K562 (cell line): Measurements from ENCODE around the gene KCNAB2. TPM values are rescaled to one million over a fixed set of nuclear protein-coding genes. Genes with fewer than 3 reads are reported as not detected.

Source experiments
- ATAC-seq: fragments of 200-7000 bp; cut with Tn5 transposase; 3 replicates; pipeline ENCODE4 v1.9.1; 2020; ENCODE audit warnings: moderate library complexity
- BruUV-seq: library from RNA; stranded (reverse); fragments of 400-500 nt; replicated peaks from 2 replicates; lab custom pipeline; 2021; lab: Mats Ljungman, UMichigan
- CTCF ChIA-PET: fragments of 300-600 bp; formaldehyde crosslinking; extraction: SDS; loops from one replicate; lab custom pipeline; 2021; ENCODE audit warnings: low intra/inter-chr PET ratio; lab: Yijun Ruan, JAX
- POLR2A ChIA-PET: fragments of 300-600, 350-650 bp; sonication (Branson Sonifier 250); formaldehyde crosslinking; extraction: SDS; loops from one replicate; lab custom pipeline; 2021; ENCODE audit warnings: antibody characterized with exemption, inconsistent platforms; lab: Yijun Ruan, JAX
- DNase-seq, 4 experiments: peaks; one replicate each; pipeline versions ENCODE4 v3.0.0 to v3.0.0-alpha.2; 2011 to 2018; ENCODE audit warnings: low spot score in 3 of 4, mixed read lengths in 3 of 4; ENCODE audit errors: extremely low read depth in 1 of 4
- FAIRE-seq: peaks from 2 replicates; lab custom pipeline; 2011; peaks lifted over from hg19 to GRCh38; lab: Jason Lieb, UNC
- H2AFZ ChIP-seq: 2 replicates; pipeline ENCODE4 v1.6.0; 2011; ENCODE audit warnings: low read depth, low read length, control low read depth, inconsistent platforms
- H3K27ac ChIP-seq: fragments of 200-600 bp; 3 replicates; pipeline ENCODE4 v1.8.0; 2011; ENCODE audit warnings: low read depth, mild to moderate bottlenecking, control low read depth, inconsistent platforms, low read length, moderate library complexity, mixed read lengths; ENCODE audit errors: extremely low read depth
- H3K27me3 ChIP-seq, 2 experiments: fragments of 300-600 bp in 1 of 2; 2 replicates in 1 of 2; 3 replicates in 1 of 2; pipeline versions ENCODE4 v1.6.0 to v1.8.0; 2011; ENCODE audit warnings: inconsistent platforms in 2 of 2, low read length in 2 of 2, mild to moderate bottlenecking in 1 of 2, mixed read lengths in 1 of 2, moderate library complexity in 1 of 2; ENCODE audit not compliant: control insufficient read depth in 2 of 2, insufficient read depth in 2 of 2
- H3K36me3 ChIP-seq: fragments of 300-600 bp; 3 replicates; pipeline ENCODE4 v1.8.0; 2011; ENCODE audit warnings: mild to moderate bottlenecking, low read length, inconsistent platforms; ENCODE audit not compliant: control insufficient read depth, insufficient read depth
- H3K4me1 ChIP-seq, 2 experiments: fragments of 200-600 bp in 1 of 2; replicated peaks in 1 of 2; 2 replicates in 1 of 2; 3 replicates in 1 of 2; pipeline versions ENCODE4 v1.5.1 to v1.8.0; 2011; ENCODE audit warnings: inconsistent platforms in 2 of 2, low read length in 2 of 2, mild to moderate bottlenecking in 1 of 2, mixed read lengths in 1 of 2, moderate library complexity in 1 of 2; ENCODE audit not compliant: control insufficient read depth in 2 of 2, insufficient read depth in 2 of 2
- H3K4me2 ChIP-seq: 2 replicates; pipeline ENCODE4 v1.6.1; 2011; ENCODE audit warnings: low read length, control low read depth, inconsistent platforms, mixed read lengths; ENCODE audit not compliant: insufficient read depth
- H3K4me3 ChIP-seq: fragments of 200-600 bp; sonication (generic), shearing (Covaris generic); 2 replicates; pipeline ENCODE4 v1.5.1; 2016; ENCODE audit warnings: control low read depth, inconsistent platforms
- H3K79me2 ChIP-seq: fragments of 200-600 bp; 3 replicates; pipeline ENCODE4 v1.8.0; 2011; ENCODE audit warnings: low read length, inconsistent platforms; ENCODE audit not compliant: control insufficient read depth, insufficient read depth
- H3K9ac ChIP-seq, 2 experiments: 2 replicates each; pipeline versions ENCODE4 v1.6.0 to v1.6.1; 2011; ENCODE audit warnings: low read depth in 2 of 2, low read length in 2 of 2, control low read depth in 1 of 2, inconsistent platforms in 1 of 2, mild to moderate bottlenecking in 1 of 2, mixed read lengths in 1 of 2; ENCODE audit not compliant: insufficient read depth in 1 of 2
- H3K9me1 ChIP-seq: one replicate; pipeline ENCODE4 v1.6.0; 2011; ENCODE audit warnings: inconsistent platforms, mild to moderate bottlenecking, low read length, moderate library complexity; ENCODE audit not compliant: control insufficient read depth, insufficient read depth
- H3K9me3 ChIP-seq: replicated peaks from 2 replicates; pipeline ENCODE4 v1.5.1; 2011; ENCODE audit warnings: low read depth, low read length, inconsistent platforms; ENCODE audit not compliant: control insufficient read depth, insufficient read depth
- H4K20me1 ChIP-seq: replicated peaks from 2 replicates; pipeline ENCODE4 v1.6.1; 2011; ENCODE audit warnings: low read length, inconsistent platforms, mixed read lengths; ENCODE audit not compliant: control insufficient read depth, insufficient read depth
- DACH1 ChIP-seq: fragments of 450-650 bp; IDR thresholded peaks from 2 replicates; pipeline ENCODE4 v1.6.1; 2018; ENCODE audit not compliant: partially characterized antibody
- DNMT1 ChIP-seq: fragments of 450-650 bp; IDR thresholded peaks from 2 replicates; pipeline ENCODE4 v1.6.1; 2016; ENCODE audit warnings: antibody characterized with exemption, mild to moderate bottlenecking
- HLTF ChIP-seq: fragments of 450-650 bp; IDR thresholded peaks from 2 replicates; pipeline ENCODE4 v1.6.1; 2016
- IFI16 ChIP-seq: fragments of 250-450 bp; sonication (Bioruptor Pico); IDR thresholded peaks from 2 replicates; pipeline ENCODE4 v2.1.2; 2022; ENCODE audit warnings: mild to moderate bottlenecking, inconsistent platforms
- KDM5B ChIP-seq: fragments of 200-600 bp; sonication (generic); IDR thresholded peaks from 2 replicates; pipeline ENCODE4 v1.6.1; 2012; ENCODE audit warnings: low read depth, mild to moderate bottlenecking, moderate library complexity, low read length, control low read depth, inconsistent platforms; ENCODE audit not compliant: insufficient replicate concordance
- LCOR ChIP-seq: sonication (generic); formaldehyde crosslinking; IDR thresholded peaks from 2 replicates; pipeline ENCODE4 v1.8.0; 2022; ENCODE audit warnings: mild to moderate bottlenecking, missing genetic modification reagents
- MAZ ChIP-seq, 2 experiments: fragments of 450-650 bp in 1 of 2; sonication (generic) in 1 of 2; formaldehyde crosslinking; IDR thresholded peaks in 1 of 2; conservative IDR thresholded peaks in 1 of 2; 2 replicates each; pipeline versions ENCODE4 v1.4.0 to v1.5.0; 2020; ENCODE audit warnings: mild to moderate bottlenecking in 1 of 2, missing genetic modification reagents in 1 of 2
- MCM7 ChIP-seq, 2 experiments: fragments of 450-650 bp; IDR thresholded peaks; 2 replicates each; pipeline ENCODE4 v1.6.1; 2016 to 2018
- MEIS2 ChIP-seq: fragments of 450-650 bp; IDR thresholded peaks from 2 replicates; pipeline ENCODE4 v1.6.1; 2014; ENCODE audit warnings: mild to moderate bottlenecking; ENCODE audit not compliant: partially characterized antibody
- SMAD4 ChIP-seq: fragments of 250-450 bp; sonication (Bioruptor Pico); conservative IDR thresholded peaks from 2 replicates; pipeline ENCODE4 v1.8.0; 2021; ENCODE audit warnings: inconsistent platforms, mild to moderate bottlenecking, moderate library complexity
- TCF3 ChIP-seq: sonication (generic); formaldehyde crosslinking; IDR thresholded peaks from 2 replicates; pipeline ENCODE4 v1.4.0; 2020; ENCODE audit warnings: mild to moderate bottlenecking, missing genetic modification reagents
- ZBED1 ChIP-seq: IDR thresholded peaks from 2 replicates; pipeline ENCODE4 v1.6.1; 2014
- ZKSCAN1 ChIP-seq: fragments of 150-350 bp; IDR thresholded peaks from 2 replicates; pipeline ENCODE4 v1.6.1; 2016; ENCODE audit warnings: low read depth, low read length
- ZNF146 ChIP-seq: IDR thresholded peaks from one replicate; pipeline ENCODE4 v1.6.1; 2018; ENCODE audit warnings: missing compliant biosample characterization; ENCODE audit not compliant: unreplicated experiment
- ZNF75A ChIP-seq: fragments of 450-650 bp; formaldehyde crosslinking; IDR thresholded peaks from 2 replicates; pipeline ENCODE4 v1.4.0; 2020; ENCODE audit warnings: mild to moderate bottlenecking
- ZNF778 ChIP-seq: fragments of 450-650 bp; formaldehyde crosslinking; IDR thresholded peaks from 2 replicates; pipeline ENCODE4 v1.4.0; 2020; ENCODE audit warnings: mild to moderate bottlenecking, moderate library complexity
- ZNF830 ChIP-seq: fragments of 250-450 bp; sonication (Bioruptor Pico); IDR thresholded peaks from 2 replicates; pipeline ENCODE4 v1.5.0; 2021; ENCODE audit warnings: mild to moderate bottlenecking
- WGBS: fragments of 100-300 bp; shearing (Covaris generic); methylation state at CpG from one replicate; pipeline ENCODE4 v1.1.6; 2016; ENCODE audit warnings: low coverage, mixed read lengths; ENCODE audit not compliant: insufficient coverage; ENCODE audit errors: missing lambda C conversion rate; 5-methylcytosine and 5-hydroxymethylcytosine counted together
- in situ Hi-C: fragments of 300-500 bp; cut with MboI; formaldehyde crosslinking; loops from 4 replicates; pipeline ENCODE4 v1.15.0; 2018; ENCODE audit warnings: inconsistent platforms, mixed read lengths
- intact Hi-C: fragments of 100-400 bp; cut with micrococcal nuclease; formaldehyde crosslinking; loops from 2 replicates; pipeline ENCODE4 v1.14.2; 2022
- polyA plus RNA-seq, 8 experiments: library from polyadenylated mRNA; depleted of rRNA in 4 of 8; stranded (reverse) in 5 of 8; unstranded in 3 of 8; fragments of >200 nt; fragmentation: Nextera tagmentation in 2 of 8; fragmentation: Illumina TruSeq in 1 of 8; extraction: Ambion mirVana in 2 of 8; extraction: Trizol in 1 of 8; gene quantifications; 2 replicates each; pipeline versions ENCODE4 v1.2.1 to v1.2.3, GENCODE V29; 2011 to 2014; ENCODE audit warnings: inconsistent platforms in 1 of 8, missing spikeins in 1 of 8
- total RNA-seq, 7 experiments: library from RNA; depleted of rRNA in 6 of 7; stranded (reverse); fragments of >200 nt in 6 of 7; fragmentation: Illumina TruSeq in 2 of 7; extraction: Trizol in 2 of 7; gene quantifications; 2 replicates each; pipeline versions ENCODE4 v1.2.1 to v1.2.3, GENCODE V29; 2011 to 2021; ENCODE audit warnings: low replicate concordance in 1 of 7
- TF ChIP-seq, protein P1 (sequence below): sonication (generic); formaldehyde crosslinking; IDR thresholded peaks from 2 replicates; pipeline ENCODE4 v1.8.0; 2023; ENCODE audit warnings: mild to moderate bottlenecking, missing genetic modification reagents
- TF ChIP-seq, protein P2 (sequence below): fragments of 250-450 bp; sonication (Bioruptor Pico); IDR thresholded peaks from 2 replicates; pipeline ENCODE4 v1.5.1; 2021; ENCODE audit warnings: mild to moderate bottlenecking

The KCNAB2 gene
- total and polyA plus RNA-seq, 9 of the 15 experiments (the other 6 are each of a cell fraction or from before 2014, with no cell fraction given) = 1.8 to 15.8 (median 7.1) TPM

DNA sequence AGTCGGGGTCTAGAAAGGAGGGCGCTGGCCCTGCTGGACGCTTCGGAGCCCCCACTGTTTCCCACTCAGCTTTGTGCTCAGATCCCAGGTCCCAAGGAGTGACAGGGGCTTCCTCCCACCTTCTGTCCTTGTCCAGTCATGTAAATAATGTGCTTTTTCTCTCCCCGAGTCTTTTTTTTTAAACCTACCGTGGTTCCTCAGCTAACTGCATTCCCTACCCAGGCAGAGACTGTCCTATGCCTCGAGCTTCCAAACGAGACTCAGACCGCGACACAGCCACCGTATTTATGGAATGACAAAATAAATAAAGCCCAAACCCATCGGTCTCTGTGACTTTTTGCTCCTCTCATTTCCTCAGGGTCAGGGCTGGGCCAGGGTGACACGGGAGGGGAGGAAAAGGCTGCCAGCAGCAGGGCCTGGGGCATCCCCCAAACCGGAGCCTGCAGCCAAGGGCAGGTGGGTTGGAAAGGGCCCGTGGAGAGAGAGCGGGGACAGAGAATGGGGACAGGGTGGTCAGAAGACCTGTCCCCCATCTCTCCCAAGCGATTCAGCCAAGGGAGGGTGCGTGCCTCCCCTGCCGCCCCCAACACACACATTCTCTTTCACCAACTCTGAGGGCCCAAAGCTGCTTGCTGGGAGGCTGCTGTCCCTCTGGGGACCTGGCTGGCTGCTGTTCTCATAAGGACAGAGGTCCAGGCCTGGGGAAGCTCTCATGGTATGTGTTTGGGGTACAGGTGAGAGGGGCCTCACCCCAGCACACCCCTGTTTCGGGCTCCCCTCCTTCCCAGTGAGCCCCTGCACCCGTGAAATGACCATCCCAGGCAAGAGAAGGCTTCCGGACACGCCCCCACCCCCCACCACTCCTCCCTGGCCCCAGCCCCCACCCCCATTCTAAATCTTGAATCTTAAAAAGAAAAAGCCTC, 55.4 kb downstream of the KCNAB2 start:
- H2AFZ ChIP-seq = no peak overlapping the region
- no peaks in the 10 kb centered on the region for H3K9me3 ChIP-seq
- POLR2A ChIA-PET = interaction anchor here (0.5 to 0.7 kb wide), 2 partner anchors 12 to 83 kb away, joined by 3 read pairs; no protein-coding TSS in a partner anchor
- no peak for FAIRE-seq
- no peak overlapping the region for H3K27ac ChIP-seq
- no peaks in the 10 kb centered on the region for H3K9me1 ChIP-seq
- H3K4me1 ChIP-seq = peaks cover 0 to 26% of the 10 kb centered on the region in 2 experiments; a peak in 2 of 5 replicates
- in situ Hi-C loops (no loop called here), intact Hi-C loops (no loop called here)
- no peak overlapping the region for H3K4me2 ChIP-seq
- H3K4me3 ChIP-seq = no peak overlapping the region
- WGBS = 3% methylated on average over 18 of the region's 23 CpGs
- CTCF ChIA-PET = no interaction called here
- H3K27me3 ChIP-seq = peaks cover 20 to 79% of the 10 kb centered on the region in 2 experiments; a peak in 4 of 5 replicates
- TF ChIP-seq DACH1 (no peak), ZNF778 (CRISPR knock-in tag) (no peak), IFI16 (CRISPR knock-in tag) (no peak), ZKSCAN1 (no peak), ZBED1 (no peak), ZNF146 (no peak), ZNF75A (CRISPR knock-in tag) (no peak), TCF3 (no peak), HLTF (no peak), ZNF830 (no peak), LCOR (CRISPR knock-in tag) (no peak), MEIS2 (no peak), SMAD4 (no peak), MCM7 (IDR thresholded peaks at IDR 0.05) (no peak), DNMT1 (no peak), MAZ (CRISPR knock-in tag; conservative IDR thresholded peaks at IDR 0.05 in 1 of 2, IDR thresholded peaks at IDR 0.05 in 1 of 2) (no peak), KDM5B (no peak)
- TF ChIP-seq, protein P1, sequence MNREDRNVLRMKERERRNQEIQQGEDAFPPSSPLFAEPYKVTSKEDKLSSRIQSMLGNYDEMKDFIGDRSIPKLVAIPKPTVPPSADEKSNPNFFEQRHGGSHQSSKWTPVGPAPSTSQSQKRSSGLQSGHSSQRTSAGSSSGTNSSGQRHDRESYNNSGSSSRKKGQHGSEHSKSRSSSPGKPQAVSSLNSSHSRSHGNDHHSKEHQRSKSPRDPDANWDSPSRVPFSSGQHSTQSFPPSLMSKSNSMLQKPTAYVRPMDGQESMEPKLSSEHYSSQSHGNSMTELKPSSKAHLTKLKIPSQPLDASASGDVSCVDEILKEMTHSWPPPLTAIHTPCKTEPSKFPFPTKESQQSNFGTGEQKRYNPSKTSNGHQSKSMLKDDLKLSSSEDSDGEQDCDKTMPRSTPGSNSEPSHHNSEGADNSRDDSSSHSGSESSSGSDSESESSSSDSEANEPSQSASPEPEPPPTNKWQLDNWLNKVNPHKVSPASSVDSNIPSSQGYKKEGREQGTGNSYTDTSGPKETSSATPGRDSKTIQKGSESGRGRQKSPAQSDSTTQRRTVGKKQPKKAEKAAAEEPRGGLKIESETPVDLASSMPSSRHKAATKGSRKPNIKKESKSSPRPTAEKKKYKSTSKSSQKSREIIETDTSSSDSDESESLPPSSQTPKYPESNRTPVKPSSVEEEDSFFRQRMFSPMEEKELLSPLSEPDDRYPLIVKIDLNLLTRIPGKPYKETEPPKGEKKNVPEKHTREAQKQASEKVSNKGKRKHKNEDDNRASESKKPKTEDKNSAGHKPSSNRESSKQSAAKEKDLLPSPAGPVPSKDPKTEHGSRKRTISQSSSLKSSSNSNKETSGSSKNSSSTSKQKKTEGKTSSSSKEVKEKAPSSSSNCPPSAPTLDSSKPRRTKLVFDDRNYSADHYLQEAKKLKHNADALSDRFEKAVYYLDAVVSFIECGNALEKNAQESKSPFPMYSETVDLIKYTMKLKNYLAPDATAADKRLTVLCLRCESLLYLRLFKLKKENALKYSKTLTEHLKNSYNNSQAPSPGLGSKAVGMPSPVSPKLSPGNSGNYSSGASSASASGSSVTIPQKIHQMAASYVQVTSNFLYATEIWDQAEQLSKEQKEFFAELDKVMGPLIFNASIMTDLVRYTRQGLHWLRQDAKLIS = no peak
- TF ChIP-seq, protein P2, sequence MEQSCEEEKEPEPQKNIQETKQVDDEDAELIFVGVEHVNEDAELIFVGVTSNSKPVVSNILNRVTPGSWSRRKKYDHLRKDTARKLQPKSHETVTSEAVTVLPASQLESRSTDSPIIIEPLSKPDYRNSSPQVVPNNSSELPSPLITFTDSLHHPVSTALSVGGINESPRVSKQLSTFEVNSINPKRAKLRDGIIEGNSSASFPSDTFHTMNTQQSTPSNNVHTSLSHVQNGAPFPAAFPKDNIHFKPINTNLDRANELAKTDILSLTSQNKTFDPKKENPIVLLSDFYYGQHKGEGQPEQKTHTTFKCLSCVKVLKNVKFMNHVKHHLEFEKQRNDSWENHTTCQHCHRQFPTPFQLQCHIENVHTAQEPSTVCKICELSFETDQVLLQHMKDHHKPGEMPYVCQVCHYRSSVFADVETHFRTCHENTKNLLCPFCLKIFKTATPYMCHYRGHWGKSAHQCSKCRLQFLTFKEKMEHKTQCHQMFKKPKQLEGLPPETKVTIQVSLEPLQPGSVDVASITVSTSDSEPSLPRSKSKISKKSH = no peak
- TF ChIP-seq, all 486 proteins: peak for 0
- no peaks in the 10 kb centered on the region for H3K79me2 ChIP-seq
- H3K36me3 ChIP-seq = no peaks in the 10 kb centered on the region
- DNase-seq = no peak
- no peak overlapping the region for H3K9ac ChIP-seq
- no TSS peak for BruUV-seq
- ATAC-seq = no peak
- H4K20me1 ChIP-seq = peaks cover 14% of the 10 kb centered on the region; the same call in 1 of the 2 replicates
